ENCODE measurements around the gene HIVEP1. TPM values are rescaled to one million over a fixed set of nuclear protein-coding genes. Genes with fewer than 3 reads are reported as not detected.

Gene HIVEP1
- total and polyA plus RNA-seq, 2 of the 13 experiments (the other 11 are each of a cell fraction or from before 2014, with no cell fraction given): 7.4 to 9.9 TPM

DNA sequence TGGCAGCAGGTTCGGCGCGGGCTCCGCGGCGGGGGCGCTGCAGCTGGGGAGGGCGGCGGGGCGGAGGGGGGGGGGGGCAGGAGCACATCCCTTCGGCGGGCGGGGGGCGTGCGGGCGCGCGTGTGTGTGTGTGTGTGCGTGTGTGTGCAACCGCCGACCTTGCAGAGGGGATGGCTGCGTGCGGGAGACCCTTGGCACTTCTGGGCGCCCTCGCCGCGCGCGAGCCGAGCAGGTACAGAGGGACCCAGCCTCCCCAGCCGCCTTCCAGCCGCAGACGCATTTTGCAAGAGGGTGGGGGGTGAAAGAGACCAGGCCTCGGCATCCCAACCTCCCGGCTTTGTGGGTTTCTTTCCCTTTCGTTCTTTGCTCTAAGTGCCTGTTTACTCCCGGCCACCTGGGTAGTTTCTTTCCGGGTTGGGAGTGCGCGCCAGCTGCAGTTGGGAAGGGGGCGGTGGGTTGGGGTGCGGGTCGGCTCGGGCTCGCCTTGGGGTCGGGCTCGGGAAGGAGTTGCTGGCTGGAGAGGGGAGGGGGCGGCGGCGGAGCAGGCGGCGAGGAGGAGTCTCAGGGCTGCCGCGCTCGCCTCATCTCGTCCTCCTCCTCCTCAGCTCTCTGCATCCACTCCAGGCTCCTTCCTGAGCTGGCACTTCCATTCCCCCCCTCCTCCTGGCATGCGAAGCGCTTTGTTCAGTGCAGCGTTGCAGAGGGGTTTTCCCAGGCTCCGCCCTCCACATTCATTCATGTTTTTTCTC is 620 bp downstream of the HIVEP1 start (continued):
- TF ChIP-seq, protein P1, sequence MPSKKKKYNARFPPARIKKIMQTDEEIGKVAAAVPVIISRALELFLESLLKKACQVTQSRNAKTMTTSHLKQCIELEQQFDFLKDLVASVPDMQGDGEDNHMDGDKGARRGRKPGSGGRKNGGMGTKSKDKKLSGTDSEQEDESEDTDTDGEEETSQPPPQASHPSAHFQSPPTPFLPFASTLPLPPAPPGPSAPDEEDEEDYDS (CRISPR knock-in tag; IDR thresholded peaks at IDR 0.05): no peak
- no peak; the same call in 1 of the 2 replicates for TF ChIP-seq ATF7-NPFF (CRISPR knock-in tag; IDR thresholded peaks at IDR 0.05; ENCODE audit: low read depth)
- no peak for TF ChIP-seq MAFK (conservative IDR thresholded peaks at IDR 0.05 in 1 of 2, IDR thresholded peaks at IDR 0.05 in 1 of 2; ENCODE audit: low read length in 2 of 2)
- 0 out of 2 replicates have a peak, but pooled peaks have one; percentile 39 for TF ChIP-seq ZNF446 (CRISPR knock-in tag; IDR thresholded peaks at IDR 0.05)
- TF ChIP-seq CEBPG (CRISPR knock-in tag; IDR thresholded peaks at IDR 0.05): no peak
- TF ChIP-seq CREB1 (IDR thresholded peaks at IDR 0.05): no peak
- 0 out of 2 replicates have a peak, but pooled peaks have one; percentile 32 for TF ChIP-seq CREB1 (CRISPR knock-in tag; IDR thresholded peaks at IDR 0.05)
- no peak for TF ChIP-seq TRIM24 (CRISPR knock-in tag; IDR thresholded peaks at IDR 0.05)
- TF ChIP-seq ZNF441 (CRISPR knock-in tag; IDR thresholded peaks at IDR 0.05; ENCODE audit: borderline replicate concordance): 0 out of 2 replicates have a peak, but pooled peaks have one; percentile 11
- TF ChIP-seq ZFP90 (CRISPR knock-in tag; IDR thresholded peaks at IDR 0.05; ENCODE audit: borderline replicate concordance): peak; percentile 26; the same call in 1 of the 2 replicates
- no peak for TF ChIP-seq HHEX (CRISPR knock-in tag; IDR thresholded peaks at IDR 0.05)
- TF ChIP-seq, protein P2, sequence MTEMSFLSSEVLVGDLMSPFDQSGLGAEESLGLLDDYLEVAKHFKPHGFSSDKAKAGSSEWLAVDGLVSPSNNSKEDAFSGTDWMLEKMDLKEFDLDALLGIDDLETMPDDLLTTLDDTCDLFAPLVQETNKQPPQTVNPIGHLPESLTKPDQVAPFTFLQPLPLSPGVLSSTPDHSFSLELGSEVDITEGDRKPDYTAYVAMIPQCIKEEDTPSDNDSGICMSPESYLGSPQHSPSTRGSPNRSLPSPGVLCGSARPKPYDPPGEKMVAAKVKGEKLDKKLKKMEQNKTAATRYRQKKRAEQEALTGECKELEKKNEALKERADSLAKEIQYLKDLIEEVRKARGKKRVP (CRISPR knock-in tag; IDR thresholded peaks at IDR 0.05): no peak
- TF ChIP-seq NFYB (CRISPR knock-in tag; IDR thresholded peaks at IDR 0.05): no peak
- peak; percentile 55; the same call in 1 of the 2 replicates for TF ChIP-seq SIN3A (IDR thresholded peaks at IDR 0.05; ENCODE audit: borderline replicate concordance, low read depth, low read length)
- TF ChIP-seq, protein P3, sequence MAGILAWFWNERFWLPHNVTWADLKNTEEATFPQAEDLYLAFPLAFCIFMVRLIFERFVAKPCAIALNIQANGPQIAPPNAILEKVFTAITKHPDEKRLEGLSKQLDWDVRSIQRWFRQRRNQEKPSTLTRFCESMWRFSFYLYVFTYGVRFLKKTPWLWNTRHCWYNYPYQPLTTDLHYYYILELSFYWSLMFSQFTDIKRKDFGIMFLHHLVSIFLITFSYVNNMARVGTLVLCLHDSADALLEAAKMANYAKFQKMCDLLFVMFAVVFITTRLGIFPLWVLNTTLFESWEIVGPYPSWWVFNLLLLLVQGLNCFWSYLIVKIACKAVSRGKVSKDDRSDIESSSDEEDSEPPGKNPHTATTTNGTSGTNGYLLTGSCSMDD (CRISPR knock-in tag; IDR thresholded peaks at IDR 0.05): no peak
- TF ChIP-seq, protein P4, sequence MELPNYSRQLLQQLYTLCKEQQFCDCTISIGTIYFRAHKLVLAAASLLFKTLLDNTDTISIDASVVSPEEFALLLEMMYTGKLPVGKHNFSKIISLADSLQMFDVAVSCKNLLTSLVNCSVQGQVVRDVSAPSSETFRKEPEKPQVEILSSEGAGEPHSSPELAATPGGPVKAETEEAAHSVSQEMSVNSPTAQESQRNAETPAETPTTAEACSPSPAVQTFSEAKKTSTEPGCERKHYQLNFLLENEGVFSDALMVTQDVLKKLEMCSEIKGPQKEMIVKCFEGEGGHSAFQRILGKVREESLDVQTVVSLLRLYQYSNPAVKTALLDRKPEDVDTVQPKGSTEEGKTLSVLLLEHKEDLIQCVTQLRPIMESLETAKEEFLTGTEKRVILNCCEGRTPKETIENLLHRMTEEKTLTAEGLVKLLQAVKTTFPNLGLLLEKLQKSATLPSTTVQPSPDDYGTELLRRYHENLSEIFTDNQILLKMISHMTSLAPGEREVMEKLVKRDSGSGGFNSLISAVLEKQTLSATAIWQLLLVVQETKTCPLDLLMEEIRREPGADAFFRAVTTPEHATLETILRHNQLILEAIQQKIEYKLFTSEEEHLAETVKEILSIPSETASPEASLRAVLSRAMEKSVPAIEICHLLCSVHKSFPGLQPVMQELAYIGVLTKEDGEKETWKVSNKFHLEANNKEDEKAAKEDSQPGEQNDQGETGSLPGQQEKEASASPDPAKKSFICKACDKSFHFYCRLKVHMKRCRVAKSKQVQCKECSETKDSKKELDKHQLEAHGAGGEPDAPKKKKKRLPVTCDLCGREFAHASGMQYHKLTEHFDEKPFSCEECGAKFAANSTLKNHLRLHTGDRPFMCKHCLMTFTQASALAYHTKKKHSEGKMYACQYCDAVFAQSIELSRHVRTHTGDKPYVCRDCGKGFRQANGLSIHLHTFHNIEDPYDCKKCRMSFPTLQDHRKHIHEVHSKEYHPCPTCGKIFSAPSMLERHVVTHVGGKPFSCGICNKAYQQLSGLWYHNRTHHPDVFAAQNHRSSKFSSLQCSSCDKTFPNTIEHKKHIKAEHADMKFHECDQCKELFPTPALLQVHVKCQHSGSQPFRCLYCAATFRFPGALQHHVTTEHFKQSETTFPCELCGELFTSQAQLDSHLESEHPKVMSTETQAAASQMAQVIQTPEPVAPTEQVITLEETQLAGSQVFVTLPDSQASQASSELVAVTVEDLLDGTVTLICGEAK (IDR thresholded peaks at IDR 0.05): no peak
- TF ChIP-seq, protein P4 (CRISPR knock-in tag; IDR thresholded peaks at IDR 0.05): 0 out of 2 replicates have a peak, but pooled peaks have one; percentile 22
- TF ChIP-seq, protein P5, sequence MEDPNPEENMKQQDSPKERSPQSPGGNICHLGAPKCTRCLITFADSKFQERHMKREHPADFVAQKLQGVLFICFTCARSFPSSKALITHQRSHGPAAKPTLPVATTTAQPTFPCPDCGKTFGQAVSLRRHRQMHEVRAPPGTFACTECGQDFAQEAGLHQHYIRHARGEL (CRISPR knock-in tag; IDR thresholded peaks at IDR 0.05): 0 out of 2 replicates have a peak, but pooled peaks have one; percentile 33

All from HepG2 (cell line).